Activated naive CD4-positive, alpha-beta T cell treated with anti-CD3 and anti-CD28 coated beads, Interleukin-2, amount 10 ng/mL, durations not matched to agents 7 days and 5 days (primary cell): Measurements from ENCODE around the gene MYF6.

ENCODE experiments used
- CTCF ChIA-PET: fragments of 350-600 bp; sonication (Branson Sonifier 250); formaldehyde crosslinking; loops from one replicate; lab custom pipeline; 2021; ENCODE audit warnings: antibody characterized with exemption; lab: Charles Lee
- DNase-seq: peaks from one replicate; pipeline ENCODE4 v3.0.0-alpha.2; 2020
- H3K27ac Mint-ChIP-seq: one replicate; pipeline ENCODE4 v1.8.0; 2021; ENCODE audit warnings: mild to moderate bottlenecking, moderate library complexity, mixed read lengths
- H3K27me3 Mint-ChIP-seq: one replicate; pipeline ENCODE4 v1.8.0; 2021; ENCODE audit warnings: mild to moderate bottlenecking, mixed read lengths
- H3K36me3 Mint-ChIP-seq: one replicate; pipeline ENCODE4 v1.8.0; 2021; ENCODE audit warnings: mixed read lengths
- H3K4me1 Mint-ChIP-seq: one replicate; pipeline ENCODE4 v1.8.0; 2021; ENCODE audit warnings: mixed read lengths
- H3K4me3 Mint-ChIP-seq: one replicate; pipeline ENCODE4 v1.8.0; 2021; ENCODE audit warnings: mild to moderate bottlenecking, moderate library complexity, mixed read lengths
- H3K9me3 Mint-ChIP-seq: one replicate; pipeline ENCODE4 v1.8.0; 2021; ENCODE audit warnings: mixed read lengths

Gene MYF6

DNA sequence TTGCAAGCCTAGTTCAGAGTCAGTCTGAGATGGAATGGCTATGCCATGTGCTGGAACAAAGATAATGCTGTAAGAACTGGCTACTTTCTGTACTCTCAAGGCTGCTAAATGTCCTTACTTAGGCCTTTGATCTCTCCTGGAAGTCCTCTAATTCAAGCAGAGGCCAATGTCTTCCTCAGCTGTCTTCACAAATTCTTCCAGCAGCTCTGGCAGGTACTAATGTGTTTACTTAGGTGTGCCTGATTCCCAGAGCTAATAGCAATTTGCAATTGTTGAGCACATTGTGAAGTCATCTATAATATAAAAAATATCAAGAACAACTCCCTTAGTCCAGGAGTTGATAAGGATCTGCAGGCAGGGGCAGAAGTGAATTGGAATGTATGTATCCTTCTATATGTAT lies 5.4 kb downstream of the MYF6 start:
- CTCF ChIA-PET: no interaction called here

DNA sequence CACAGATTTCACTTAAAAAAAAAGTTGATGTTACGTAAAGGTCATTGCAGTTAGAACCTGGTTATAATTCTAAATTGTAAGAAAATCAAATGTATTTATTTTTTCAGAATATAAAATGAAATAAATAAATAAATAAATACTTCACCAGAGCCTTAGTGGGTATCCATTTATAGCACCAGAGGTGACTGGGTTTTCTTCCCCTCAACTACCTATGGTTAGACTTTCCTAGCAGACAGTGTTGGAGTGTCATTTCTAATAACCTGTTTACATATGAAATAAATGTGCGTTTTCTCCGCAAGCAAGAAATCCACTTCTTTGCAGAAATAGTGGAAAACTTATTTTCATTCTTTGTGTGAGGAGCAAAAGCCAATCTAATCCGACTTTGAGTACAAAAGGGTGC lies 6.0 kb downstream of the MYF6 start:
- no peaks in the 10 kb centered on the region for H3K9me3 Mint-ChIP-seq
- H3K27me3 Mint-ChIP-seq: peaks cover 49% of the 10 kb centered on the region

More for the DNA sequence above, 5.4 kb downstream of the MYF6 start:
- Mint-ChIP-seq H3K27ac (no peak overlapping the region), H3K4me3 (no peak overlapping the region), H3K36me3 (no peaks in the 10 kb centered on the region), H3K9me3 (no peaks in the 10 kb centered on the region), H3K4me1 (no peaks in the 10 kb centered on the region), H3K27me3 (peaks cover 55% of the 10 kb centered on the region)
- DNase-seq: no peak

DNA sequence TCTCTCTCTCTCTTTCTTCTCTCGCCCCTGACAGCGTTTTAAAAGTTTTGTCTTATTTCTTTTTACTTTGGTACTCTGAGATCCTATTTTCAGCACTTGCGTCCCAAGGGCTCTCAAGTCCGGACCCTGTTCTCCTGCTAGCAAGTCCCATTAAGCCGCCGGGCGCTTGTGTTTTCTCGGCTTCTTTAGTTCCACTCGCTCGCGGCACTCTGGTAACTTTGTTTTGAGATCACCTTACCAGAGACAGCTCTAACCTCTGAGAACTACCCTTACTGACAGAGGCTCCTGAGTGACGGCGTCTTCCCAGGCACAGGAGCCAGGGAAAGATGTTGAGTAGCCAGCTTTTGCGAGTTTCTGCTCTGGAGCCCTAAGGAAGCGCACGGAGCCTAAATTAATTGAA lies 6.6 kb downstream of the MYF6 start:
- no peak for DNase-seq
- Mint-ChIP-seq H3K27me3 (peaks cover 44% of the 10 kb centered on the region), H3K4me1 (no peaks in the 10 kb centered on the region), H3K4me3 (no peak overlapping the region), H3K9me3 (no peaks in the 10 kb centered on the region), H3K27ac (no peak overlapping the region), H3K36me3 (no peaks in the 10 kb centered on the region)
- CTCF ChIA-PET: no interaction called here

More for the DNA sequence above, 6.0 kb downstream of the MYF6 start:
- CTCF ChIA-PET: no interaction called here
- Mint-ChIP-seq H3K36me3 (no peaks in the 10 kb centered on the region), H3K27ac (no peak overlapping the region), H3K4me1 (no peaks in the 10 kb centered on the region), H3K4me3 (no peak overlapping the region)
- no peak for DNase-seq

DNA sequence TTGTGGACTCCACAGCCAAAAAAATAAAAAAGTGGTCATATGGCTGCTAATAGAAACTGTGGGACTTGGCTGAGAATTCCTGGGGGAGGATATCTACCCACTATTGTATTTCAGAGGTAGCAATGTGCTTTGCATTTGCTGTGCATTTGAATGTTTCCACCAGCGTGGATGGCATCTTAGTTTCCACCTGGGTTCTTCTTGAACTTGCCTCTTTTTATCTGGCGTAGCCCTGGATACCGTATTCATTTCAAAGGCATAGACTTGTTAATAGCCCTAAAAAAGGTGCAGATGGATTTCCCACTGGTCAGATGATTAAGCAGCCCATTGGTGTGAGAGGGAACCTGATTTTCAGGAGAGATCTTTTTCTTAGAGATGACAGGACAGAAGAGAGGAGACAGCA lies 7.4 kb downstream of the MYF6 start:
- Mint-ChIP-seq H3K4me1 (no peaks in the 10 kb centered on the region), H3K4me3 (no peak overlapping the region), H3K36me3 (no peaks in the 10 kb centered on the region), H3K27me3 (peaks cover 40% of the 10 kb centered on the region), H3K27ac (no peak overlapping the region), H3K9me3 (no peaks in the 10 kb centered on the region)
- CTCF ChIA-PET: no interaction called here
- DNase-seq: no peak

DNA sequence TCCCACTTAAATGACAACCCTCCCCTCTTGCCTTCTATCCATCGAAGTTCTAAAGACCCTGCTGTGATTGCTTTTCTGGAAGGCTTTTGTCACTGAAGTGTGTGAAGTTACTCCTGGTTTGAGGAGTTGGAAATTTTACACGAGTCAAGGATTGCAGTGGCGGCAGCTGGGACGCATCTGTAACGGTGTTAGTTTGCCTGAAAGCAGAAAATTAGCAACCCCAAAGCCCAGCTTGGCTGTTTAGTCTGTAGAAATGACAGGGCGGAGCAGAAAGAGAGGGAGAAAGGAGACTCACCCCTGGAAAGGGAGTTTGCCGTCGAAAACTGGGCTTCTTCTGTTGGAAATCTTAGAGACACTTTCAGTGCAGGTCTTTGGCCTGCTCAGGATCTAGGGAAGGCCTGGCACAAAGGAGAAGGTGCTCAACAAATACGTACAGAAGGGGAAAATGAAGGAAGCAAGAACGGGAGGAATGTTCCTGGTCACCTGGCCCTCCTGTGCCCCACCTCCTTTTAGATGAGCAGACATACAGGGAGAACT lies 8.3 kb downstream of the MYF6 start:
- CTCF ChIA-PET: no interaction called here
- Mint-ChIP-seq H3K27me3 (peaks cover 33% of the 10 kb centered on the region), H3K4me1 (no peaks in the 10 kb centered on the region), H3K9me3 (no peaks in the 10 kb centered on the region), H3K4me3 (no peak overlapping the region), H3K27ac (no peak overlapping the region), H3K36me3 (no peaks in the 10 kb centered on the region)
- DNase-seq: no peak

DNA sequence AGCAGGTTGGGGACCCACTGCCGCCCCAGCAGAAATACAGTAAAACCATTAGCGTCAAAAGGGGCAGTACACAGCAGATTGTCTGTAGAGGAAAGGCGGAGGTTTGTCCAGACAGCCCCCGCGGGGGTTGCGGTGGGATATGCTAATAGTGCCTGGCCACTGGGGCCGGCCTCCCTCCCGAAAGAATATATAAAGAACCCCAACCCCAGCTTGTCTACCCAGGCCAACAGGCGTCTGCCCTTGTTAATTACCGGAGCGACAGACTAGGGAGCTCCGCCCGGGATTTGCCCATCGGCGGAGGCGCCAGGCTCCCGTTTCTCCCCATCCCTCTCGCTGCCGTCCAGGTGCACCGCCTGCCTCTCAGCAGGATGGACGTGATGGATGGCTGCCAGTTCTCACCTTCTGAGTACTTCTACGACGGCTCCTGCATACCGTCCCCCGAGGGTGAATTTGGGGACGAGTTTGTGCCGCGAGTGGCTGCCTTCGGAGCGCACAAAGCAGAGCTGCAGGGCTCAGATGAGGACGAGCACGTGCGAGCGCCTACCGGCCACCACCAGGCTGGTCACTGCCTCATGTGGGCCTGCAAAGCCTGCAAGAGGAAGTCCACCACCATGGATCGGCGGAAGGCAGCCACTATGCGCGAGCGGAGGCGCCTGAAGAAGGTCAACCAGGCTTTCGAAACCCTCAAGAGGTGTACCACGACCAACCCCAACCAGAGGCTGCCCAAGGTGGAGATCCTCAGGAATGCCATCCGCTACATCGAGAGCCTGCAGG lies 9.4 kb downstream of the MYF6 start, which contains the start of gene MYF5:
Gene MYF5 (plus strand): TSS at position 217 of the 774 bp plus-strand sequence. CDS start 152 bp downstream, at position 369.
- H3K27ac Mint-ChIP-seq: no peak within 1 kb of the TSS
- CTCF ChIA-PET: no interaction called here
- no peak within 1 kb of the TSS for H3K4me3 Mint-ChIP-seq
- no peak for DNase-seq
- no peaks in the 10 kb centered on the region for H3K4me1 Mint-ChIP-seq
- no peaks in the 10 kb centered on the region for H3K9me3 Mint-ChIP-seq
- peaks cover 33% of the 10 kb centered on the region for H3K27me3 Mint-ChIP-seq
- H3K36me3 Mint-ChIP-seq: no peaks in the 10 kb centered on the region

DNA sequence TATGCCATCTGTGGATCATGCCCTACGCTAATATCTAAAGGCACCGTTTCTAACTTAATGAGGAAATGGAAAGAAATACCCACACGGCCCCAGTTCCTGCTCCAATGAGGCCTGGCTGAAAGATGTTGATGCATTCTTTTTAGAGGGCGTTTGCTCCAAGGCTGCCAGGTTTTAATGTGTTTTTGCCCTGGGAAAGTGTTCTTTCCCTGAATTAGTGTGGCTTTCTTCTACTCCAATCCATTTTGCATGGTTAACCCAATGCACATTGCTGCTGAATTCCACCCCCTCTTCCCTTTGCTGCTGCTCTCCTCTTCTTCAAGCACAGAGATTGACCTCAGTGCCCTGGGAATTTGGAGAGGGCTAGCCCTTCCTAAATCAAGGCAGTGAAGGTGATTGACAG lies 10.4 kb downstream of the MYF6 start:
- CTCF ChIA-PET: no interaction called here

DNA sequence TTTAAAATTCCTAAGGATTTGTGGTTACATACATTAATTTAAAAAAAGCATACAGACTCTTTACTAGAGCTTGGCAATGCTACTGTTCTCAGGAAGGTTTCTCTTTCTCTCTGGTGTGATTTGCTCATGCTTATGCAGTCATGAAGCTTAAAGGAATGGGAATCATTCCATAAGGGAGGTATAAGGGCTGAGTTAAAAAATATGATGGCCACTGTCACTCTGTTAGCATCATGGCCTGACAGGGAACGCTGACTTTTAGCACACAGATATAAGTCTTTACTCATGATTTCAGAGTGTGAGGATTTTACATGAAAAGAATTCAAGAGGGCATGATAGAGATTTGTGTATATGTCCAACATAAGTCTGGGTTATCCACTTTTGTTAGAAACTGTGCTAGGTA lies 13.1 kb downstream of the MYF6 start:
- DNase-seq: no peak
- CTCF ChIA-PET: no interaction called here
- Mint-ChIP-seq H3K4me3 (no peak overlapping the region), H3K36me3 (no peaks in the 10 kb centered on the region), H3K4me1 (no peaks in the 10 kb centered on the region), H3K27me3 (peaks cover 19% of the 10 kb centered on the region), H3K27ac (no peak overlapping the region), H3K9me3 (no peaks in the 10 kb centered on the region)

More for the DNA sequence above, 10.4 kb downstream of the MYF6 start:
- Mint-ChIP-seq H3K27me3 (peaks cover 33% of the 10 kb centered on the region), H3K36me3 (no peaks in the 10 kb centered on the region), H3K9me3 (no peaks in the 10 kb centered on the region), H3K4me3 (no peak overlapping the region), H3K4me1 (no peaks in the 10 kb centered on the region), H3K27ac (no peak overlapping the region)
- no peak for DNase-seq

DNA sequence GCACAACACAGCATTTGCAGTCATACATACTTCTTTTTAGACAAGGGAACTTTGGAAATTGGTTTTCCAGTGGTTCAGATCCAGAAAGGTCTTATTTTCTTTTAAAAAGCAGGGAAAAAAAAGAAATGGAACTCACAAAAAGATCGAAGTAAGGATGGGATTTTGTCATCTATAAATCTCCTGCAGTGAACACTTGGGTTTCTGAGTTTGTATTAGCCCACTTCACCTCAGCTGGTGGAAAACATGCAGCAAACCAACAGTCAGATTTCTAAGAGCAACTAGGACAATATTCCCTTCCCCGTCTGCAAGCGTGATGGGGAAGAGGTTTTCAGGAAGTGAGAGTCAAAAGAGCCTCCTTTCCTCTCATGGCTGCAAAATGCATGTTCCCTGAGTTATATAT lies 13.9 kb downstream of the MYF6 start:
- H3K36me3 Mint-ChIP-seq: no peaks in the 10 kb centered on the region
- CTCF ChIA-PET: no interaction called here
- H3K27ac Mint-ChIP-seq: no peak overlapping the region
- peaks cover 10% of the 10 kb centered on the region for H3K27me3 Mint-ChIP-seq
- H3K4me3 Mint-ChIP-seq: no peak overlapping the region
- H3K9me3 Mint-ChIP-seq: no peaks in the 10 kb centered on the region
- DNase-seq: no peak
- H3K4me1 Mint-ChIP-seq: no peaks in the 10 kb centered on the region

DNA sequence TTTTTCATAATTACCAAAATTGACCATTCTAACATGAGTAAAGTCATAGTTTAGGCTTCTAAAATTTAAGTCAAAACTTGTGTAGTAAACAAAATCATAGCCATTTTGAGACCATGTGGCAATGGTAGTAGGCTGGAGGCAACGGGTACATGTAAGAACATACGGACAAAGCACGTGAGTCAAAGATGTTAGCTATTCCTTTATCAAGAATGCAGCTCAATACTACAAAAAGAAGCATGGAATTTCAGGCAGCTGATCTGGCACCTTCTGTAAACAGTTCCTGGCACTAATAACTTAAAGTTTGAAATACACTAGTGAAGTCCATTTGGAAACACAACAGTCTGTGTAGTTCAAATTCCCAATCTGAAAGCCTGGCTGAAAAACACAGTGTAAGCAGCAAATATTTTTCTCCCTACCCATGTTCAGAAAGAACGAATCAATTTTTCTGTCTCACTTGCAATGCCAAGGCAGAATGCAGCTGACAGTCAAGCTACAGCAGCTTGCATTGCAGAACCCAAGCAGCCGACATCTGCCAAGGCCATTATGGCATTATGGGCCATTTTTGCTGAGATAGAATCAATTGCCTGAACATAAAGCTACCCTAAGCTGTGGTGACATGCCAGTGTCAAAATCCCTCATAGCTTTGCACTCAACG lies 38.5 kb downstream of the MYF6 start:
- no peak for DNase-seq
- H3K27ac Mint-ChIP-seq: no peak overlapping the region
- H3K36me3 Mint-ChIP-seq: no peaks in the 10 kb centered on the region
- H3K4me3 Mint-ChIP-seq: no peak overlapping the region
- no peaks in the 10 kb centered on the region for H3K9me3 Mint-ChIP-seq
- CTCF ChIA-PET: interaction anchor here (0.6 kb wide), 1 partner anchor 57 kb away, joined by 3 read pairs; no protein-coding TSS in a partner anchor
- H3K4me1 Mint-ChIP-seq: no peaks in the 10 kb centered on the region
- H3K27me3 Mint-ChIP-seq: no peaks in the 10 kb centered on the region

DNA sequence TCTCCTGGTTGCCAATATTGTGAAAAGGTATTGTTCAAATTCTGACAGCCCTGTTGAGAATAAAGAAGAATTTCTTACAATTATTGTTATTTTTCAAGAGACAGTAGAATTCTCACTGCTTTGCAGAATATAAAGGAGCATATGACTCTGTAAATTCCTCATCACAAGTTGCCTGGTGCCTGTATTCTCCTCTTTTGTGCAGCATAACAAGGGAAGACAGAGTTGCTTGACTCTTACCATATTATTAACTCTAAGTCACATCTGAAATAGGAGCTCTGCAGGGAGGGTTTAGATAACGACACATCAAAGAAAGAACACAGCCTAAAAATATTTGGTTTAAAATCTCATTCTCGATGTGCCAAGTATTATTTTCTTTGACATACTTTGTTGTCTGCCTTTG lies 40.4 kb downstream of the MYF6 start:
- Mint-ChIP-seq H3K27ac (no peak overlapping the region), H3K27me3 (no peaks in the 10 kb centered on the region), H3K4me3 (no peak overlapping the region), H3K36me3 (no peaks in the 10 kb centered on the region), H3K9me3 (no peaks in the 10 kb centered on the region), H3K4me1 (no peaks in the 10 kb centered on the region)
- CTCF ChIA-PET: no interaction called here
- no peak for DNase-seq

DNA sequence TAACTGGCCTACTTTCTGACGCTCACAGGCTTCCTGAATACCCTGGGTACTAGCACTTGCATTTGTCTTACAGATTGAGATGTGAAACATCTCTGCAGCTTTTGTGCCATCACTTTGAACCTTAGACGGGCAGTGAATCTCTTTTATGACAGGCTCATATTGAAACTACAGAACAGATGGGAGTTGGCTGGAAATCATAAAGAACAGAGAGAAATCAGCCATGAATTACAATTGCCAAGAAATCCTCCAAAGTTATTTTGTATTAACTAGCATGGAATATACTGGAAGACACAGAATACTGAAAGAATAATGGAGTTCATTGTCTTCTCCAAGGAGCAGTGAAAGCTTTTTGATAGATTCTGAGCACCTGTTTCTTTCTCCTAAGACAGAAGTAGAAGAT lies 42.0 kb downstream of the MYF6 start:
- H3K36me3 Mint-ChIP-seq: no peaks in the 10 kb centered on the region
- CTCF ChIA-PET: no interaction called here
- H3K27me3 Mint-ChIP-seq: no peaks in the 10 kb centered on the region
- no peak overlapping the region for H3K4me3 Mint-ChIP-seq
- H3K27ac Mint-ChIP-seq: no peak overlapping the region
- H3K4me1 Mint-ChIP-seq: no peaks in the 10 kb centered on the region
- DNase-seq: no peak
- H3K9me3 Mint-ChIP-seq: no peaks in the 10 kb centered on the region

DNA sequence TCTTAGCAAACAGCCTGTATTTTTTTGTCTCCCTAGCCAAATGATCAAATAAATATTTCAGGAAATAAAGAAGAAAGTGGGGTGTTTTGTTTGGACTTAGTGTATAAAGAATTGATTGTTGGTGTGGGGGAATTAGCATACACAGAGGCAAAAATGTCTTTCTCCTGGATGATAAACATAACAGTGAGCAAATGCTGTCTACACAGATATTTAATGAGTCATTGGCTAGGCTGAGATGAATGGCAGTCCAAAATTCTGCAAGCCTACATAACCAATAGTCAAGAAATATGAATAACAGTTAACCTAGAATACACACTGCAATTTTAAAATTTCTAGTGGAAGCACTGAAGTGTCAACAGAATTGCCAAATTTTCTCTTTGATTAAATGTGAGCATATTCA lies 45.0 kb downstream of the MYF6 start:
- CTCF ChIA-PET: no interaction called here
- H3K4me1 Mint-ChIP-seq: no peaks in the 10 kb centered on the region
- H3K4me3 Mint-ChIP-seq: no peak overlapping the region
- no peaks in the 10 kb centered on the region for H3K27me3 Mint-ChIP-seq
- no peak for DNase-seq
- H3K27ac Mint-ChIP-seq: no peak overlapping the region
- H3K36me3 Mint-ChIP-seq: no peaks in the 10 kb centered on the region
- no peaks in the 10 kb centered on the region for H3K9me3 Mint-ChIP-seq

DNA sequence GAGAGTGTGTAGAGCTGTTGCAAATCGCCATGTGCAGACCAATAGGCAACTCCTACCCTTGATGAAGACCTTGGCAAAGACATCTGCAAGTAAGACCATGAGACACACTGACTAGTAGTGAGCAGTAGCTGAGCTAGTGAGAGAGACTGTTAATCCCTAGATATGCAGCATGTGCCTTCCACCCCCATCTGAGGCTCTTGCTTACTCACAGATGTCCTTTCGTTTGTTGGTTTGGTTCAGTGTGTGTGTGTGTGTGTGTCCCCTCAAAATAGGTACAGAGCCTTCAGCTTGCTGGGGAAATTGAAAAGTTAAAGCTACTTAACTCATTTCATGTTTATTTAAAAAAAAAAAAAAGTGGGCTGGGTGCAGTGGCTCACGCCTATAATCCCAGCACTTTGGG lies 46.8 kb downstream of the MYF6 start:
- no peak overlapping the region for H3K4me3 Mint-ChIP-seq
- no peak for DNase-seq
- no peaks in the 10 kb centered on the region for H3K27me3 Mint-ChIP-seq
- no peak overlapping the region for H3K27ac Mint-ChIP-seq
- no peaks in the 10 kb centered on the region for H3K4me1 Mint-ChIP-seq
- no peaks in the 10 kb centered on the region for H3K36me3 Mint-ChIP-seq
- H3K9me3 Mint-ChIP-seq: no peaks in the 10 kb centered on the region
- CTCF ChIA-PET: no interaction called here

DNA sequence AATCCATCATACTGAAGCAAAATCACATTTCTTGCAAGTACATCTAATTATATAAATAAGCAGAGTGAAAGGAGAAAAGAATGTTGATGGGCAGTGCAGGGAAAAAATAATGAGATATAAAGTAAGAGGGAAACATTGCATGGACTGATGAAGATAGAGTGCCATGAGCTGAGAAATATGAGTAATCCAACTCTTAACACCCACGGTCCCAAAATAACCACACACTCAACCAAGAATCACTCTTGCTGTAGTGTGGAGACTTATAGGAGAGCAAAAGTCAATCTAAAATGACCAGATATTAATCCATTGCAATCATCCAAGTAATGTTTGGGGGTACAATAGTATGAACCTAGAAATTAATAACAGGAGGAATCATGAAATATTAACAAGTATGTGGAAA lies 49.4 kb downstream of the MYF6 start:
- Mint-ChIP-seq H3K27me3 (no peaks in the 10 kb centered on the region), H3K4me3 (no peak overlapping the region), H3K4me1 (no peaks in the 10 kb centered on the region), H3K9me3 (no peaks in the 10 kb centered on the region), H3K27ac (no peak overlapping the region), H3K36me3 (no peaks in the 10 kb centered on the region)
- CTCF ChIA-PET: no interaction called here
- DNase-seq: no peak
